IPS-20b (cell line): ENCODE data around the gene SH3PXD2A.
"Not testable (repeated sequence)": the region's sequence is repeated elsewhere in the genome, so short reads cannot be mapped to it uniquely, and the experiment has no call there.

Source experiments
- H3K27ac ChIP-seq: one replicate; pipeline ENCODE4 v1.5.1; 2013; ENCODE audit warnings: low read length
- H3K27me3 ChIP-seq: 2 replicates; pipeline ENCODE4 v1.6.1; 2013; ENCODE audit warnings: mild to moderate bottlenecking, low read length, inconsistent platforms; ENCODE audit not compliant: insufficient read depth
- H3K36me3 ChIP-seq: 2 replicates; pipeline ENCODE4 v1.6.1; 2013; ENCODE audit warnings: low read depth, mild to moderate bottlenecking, inconsistent platforms, low read length, moderate library complexity; ENCODE audit not compliant: insufficient read depth
- H3K4me1 ChIP-seq: 2 replicates; pipeline ENCODE4 v1.6.1; 2013; ENCODE audit warnings: mild to moderate bottlenecking, control low read depth, inconsistent platforms, low read length, moderate library complexity; ENCODE audit not compliant: insufficient read depth
- H3K4me3 ChIP-seq: 2 replicates; pipeline ENCODE4 v1.5.1; 2013; ENCODE audit warnings: mild to moderate bottlenecking, low read length, inconsistent platforms
- H3K9ac ChIP-seq: 2 replicates; pipeline ENCODE4 v1.6.1; 2013; ENCODE audit warnings: low read depth, mild to moderate bottlenecking, inconsistent platforms, low read length, moderate library complexity
- H3K9me3 ChIP-seq: 2 replicates; pipeline ENCODE4 v1.6.1; 2013; ENCODE audit warnings: mild to moderate bottlenecking, low read depth, low read length, inconsistent platforms; ENCODE audit not compliant: insufficient read depth

SH3PXD2A gene

DNA sequence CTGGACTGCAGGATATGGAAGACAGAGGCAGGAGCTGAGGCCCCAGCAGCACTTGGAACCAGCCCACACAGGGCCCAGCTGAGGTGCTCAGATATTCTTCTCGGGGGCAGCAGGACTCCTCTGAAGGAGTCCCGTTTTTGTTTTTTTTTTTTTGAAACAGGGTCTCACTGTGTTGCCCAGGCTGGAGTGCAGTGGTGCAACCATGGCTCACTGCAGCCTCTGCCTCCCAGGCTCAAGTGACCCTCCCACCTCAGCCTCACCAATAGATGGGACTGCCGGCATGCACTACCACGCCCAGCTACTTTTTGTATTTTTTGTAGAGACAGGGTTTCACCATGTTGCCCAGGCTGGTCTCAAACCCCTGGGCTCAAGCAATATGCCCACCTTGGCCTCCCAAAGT is 124.3 kb downstream of the SH3PXD2A start:
- H3K9me3 ChIP-seq, H3K27ac ChIP-seq, H3K27me3 ChIP-seq, H3K36me3 ChIP-seq, H3K4me3 ChIP-seq, H3K9ac ChIP-seq: not testable (repeated sequence)
- H3K4me1 ChIP-seq, result peaks cover 24% of the 10 kb centered on the region

DNA sequence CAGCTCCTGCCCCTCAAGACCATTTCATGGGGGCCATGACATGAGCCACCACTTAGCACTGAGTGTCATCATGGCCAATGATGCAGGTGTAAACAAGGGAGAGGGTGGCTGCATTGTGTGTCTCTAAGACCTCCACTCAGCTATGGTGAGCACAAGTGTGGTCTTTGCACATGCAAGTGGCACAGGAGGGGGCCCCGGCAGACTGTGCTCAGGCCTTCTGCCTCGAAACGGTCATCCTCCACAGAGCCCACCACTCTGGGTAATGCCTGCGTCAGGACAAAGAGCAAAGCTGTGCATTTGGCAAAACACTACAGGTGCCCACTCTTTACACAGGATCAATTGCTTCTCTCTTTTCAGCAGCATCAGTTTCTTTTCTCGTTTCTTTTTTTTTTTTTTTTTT is 125.5 kb downstream of the SH3PXD2A start:
- no peak overlapping the region for H3K4me3 ChIP-seq
- H3K4me1 ChIP-seq, result peaks cover 24% of the 10 kb centered on the region
- H3K27ac ChIP-seq, result no peak overlapping the region
- no peaks in the 10 kb centered on the region for H3K9me3 ChIP-seq
- no peaks in the 10 kb centered on the region for H3K36me3 ChIP-seq
- no peaks in the 10 kb centered on the region for H3K27me3 ChIP-seq
- H3K9ac ChIP-seq, result no peak overlapping the region

DNA sequence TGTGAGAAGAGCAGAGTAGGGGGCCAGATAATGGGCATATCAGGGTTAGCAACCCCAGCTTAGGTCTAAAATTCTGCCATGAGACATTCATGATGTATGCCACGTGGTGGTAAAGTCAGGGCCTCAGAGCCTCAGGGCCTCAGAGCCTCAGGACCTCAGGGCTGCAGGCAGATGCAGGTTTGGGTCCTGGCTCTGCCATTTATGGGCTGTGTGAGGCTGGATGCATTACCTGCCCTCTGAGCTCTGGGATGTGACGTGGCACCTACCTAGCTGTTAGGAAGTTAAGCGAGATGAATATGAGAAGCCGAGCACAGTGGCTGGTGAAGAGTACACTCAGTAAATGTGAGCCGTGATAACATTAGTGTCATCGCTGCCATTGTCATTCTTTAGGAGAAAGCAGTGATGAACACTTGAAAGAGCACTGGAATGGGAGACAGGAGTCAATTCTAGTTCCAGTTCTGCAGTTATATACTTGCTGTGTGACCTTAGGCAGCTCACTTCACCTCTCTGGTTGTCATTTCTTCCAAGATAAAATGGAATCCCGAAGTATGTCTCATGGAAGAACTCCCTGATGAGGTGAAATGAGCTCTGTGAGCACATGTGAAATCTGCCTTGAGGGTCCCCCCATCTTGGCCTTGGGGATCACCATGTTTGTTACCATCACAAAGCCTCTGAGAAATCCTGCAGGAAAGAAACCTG is 127.2 kb downstream of the SH3PXD2A start:
- Histone ChIP-seq H3K9ac (no peak overlapping the region), H3K4me1 (peaks cover 21% of the 10 kb centered on the region), H3K4me3 (no peak overlapping the region), H3K27me3 (no peaks in the 10 kb centered on the region), H3K9me3 (no peaks in the 10 kb centered on the region), H3K36me3 (no peaks in the 10 kb centered on the region), H3K27ac (no peak overlapping the region)

DNA sequence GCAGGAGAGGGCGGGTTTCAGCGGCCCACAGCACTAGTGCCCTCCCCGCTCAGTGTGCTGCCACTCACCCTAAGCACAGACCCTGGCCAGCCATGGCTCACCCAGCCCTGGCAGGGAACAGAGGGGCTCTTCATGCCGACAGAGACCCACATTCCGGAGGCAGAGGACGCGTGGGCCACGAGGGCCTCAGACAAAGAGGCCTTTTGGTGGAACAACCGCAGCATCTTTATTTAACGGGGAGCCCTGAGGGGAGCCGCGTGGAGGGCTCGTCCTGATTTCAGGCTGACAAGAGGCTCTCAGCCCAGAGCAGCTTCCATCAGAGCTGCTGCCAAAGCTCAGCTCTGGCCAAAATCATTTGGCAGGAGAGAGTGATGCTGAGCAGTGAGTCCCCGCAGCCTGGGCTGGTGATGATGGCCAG is 127.8 kb downstream of the SH3PXD2A start:
- no peak overlapping the region for H3K27ac ChIP-seq
- no peaks in the 10 kb centered on the region for H3K27me3 ChIP-seq
- H3K36me3 ChIP-seq, result no peaks in the 10 kb centered on the region
- no peak overlapping the region for H3K9ac ChIP-seq
- H3K9me3 ChIP-seq, result no peaks in the 10 kb centered on the region
- H3K4me1 ChIP-seq, result peaks cover 16% of the 10 kb centered on the region
- no peak overlapping the region for H3K4me3 ChIP-seq

DNA sequence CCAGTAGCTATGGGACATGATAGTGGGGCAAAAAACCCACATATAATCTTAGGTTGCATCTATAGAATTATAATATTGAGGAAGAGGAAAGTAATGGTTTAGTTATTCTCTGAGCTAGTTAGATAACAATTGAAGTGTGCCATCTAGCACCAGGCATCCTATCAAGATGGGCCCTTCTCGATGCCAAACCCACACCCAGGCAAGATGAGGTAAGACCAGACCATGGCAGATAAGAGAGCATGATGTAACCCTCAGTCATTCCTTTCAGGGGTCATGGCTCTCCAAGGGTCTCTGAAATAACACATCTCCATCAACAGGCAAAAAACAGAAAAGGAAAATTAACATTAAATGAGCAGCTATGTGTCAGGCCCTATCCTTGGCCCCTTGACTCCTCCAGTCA is 128.7 kb downstream of the SH3PXD2A start:
- Histone ChIP-seq H3K9ac (no peak overlapping the region), H3K9me3 (no peaks in the 10 kb centered on the region), H3K27me3 (no peaks in the 10 kb centered on the region), H3K36me3 (no peaks in the 10 kb centered on the region), H3K4me1 (peaks cover 13% of the 10 kb centered on the region), H3K27ac (no peak overlapping the region), H3K4me3 (no peak overlapping the region)

DNA sequence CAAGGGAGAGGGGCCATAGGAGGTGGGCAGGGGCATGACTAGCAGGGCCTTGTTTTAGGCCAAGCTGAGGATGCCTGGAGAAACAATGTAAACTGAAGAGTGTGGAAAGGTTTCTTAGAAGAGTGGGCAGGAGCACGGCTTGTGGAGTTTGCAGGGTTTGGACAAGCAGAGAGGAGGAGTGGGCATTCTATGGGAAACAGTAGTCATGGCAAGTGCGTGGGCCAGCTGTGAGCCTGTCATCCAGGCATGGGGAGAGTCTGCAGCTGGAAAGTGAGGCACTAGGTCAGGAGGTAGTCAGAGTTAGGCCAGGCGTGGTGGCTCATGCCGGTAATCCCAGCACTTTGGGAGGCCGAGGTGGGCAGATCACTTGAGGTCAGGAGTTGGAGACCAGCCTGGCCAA is 130.1 kb downstream of the SH3PXD2A start:
- no peaks in the 10 kb centered on the region for H3K9me3 ChIP-seq
- H3K27ac ChIP-seq, result no peak overlapping the region
- H3K9ac ChIP-seq, result no peak overlapping the region
- H3K4me1 ChIP-seq, result peaks cover 9% of the 10 kb centered on the region; the same call in 1 of the 2 replicates
- H3K4me3 ChIP-seq, result no peak overlapping the region
- H3K36me3 ChIP-seq, result no peaks in the 10 kb centered on the region
- no peaks in the 10 kb centered on the region for H3K27me3 ChIP-seq

DNA sequence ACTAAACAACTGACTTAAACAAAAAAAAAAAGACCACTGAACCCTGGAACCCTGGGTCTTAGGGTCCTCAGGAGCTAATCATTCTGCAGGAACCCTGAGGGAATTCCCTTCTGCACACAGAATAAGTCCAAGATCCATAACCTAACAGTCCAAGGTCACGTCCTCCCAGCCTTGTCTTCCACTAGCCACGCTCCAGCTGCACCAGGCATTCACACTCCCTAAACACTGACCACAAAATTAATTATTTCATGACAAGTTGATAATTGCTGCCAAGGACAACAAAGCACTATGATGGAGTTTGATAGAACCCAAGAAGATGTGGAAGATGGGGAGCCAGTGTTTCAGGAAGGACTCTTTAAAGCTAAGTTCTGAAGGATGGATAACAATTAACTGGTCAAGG is 130.6 kb downstream of the SH3PXD2A start:
- Histone ChIP-seq H3K4me1 (peaks cover 5% of the 10 kb centered on the region; the same call in 1 of the 2 replicates), H3K9ac (no peak overlapping the region), H3K27ac (no peak overlapping the region), H3K27me3 (no peaks in the 10 kb centered on the region), H3K4me3 (no peak overlapping the region), H3K9me3 (no peaks in the 10 kb centered on the region), H3K36me3 (no peaks in the 10 kb centered on the region)

DNA sequence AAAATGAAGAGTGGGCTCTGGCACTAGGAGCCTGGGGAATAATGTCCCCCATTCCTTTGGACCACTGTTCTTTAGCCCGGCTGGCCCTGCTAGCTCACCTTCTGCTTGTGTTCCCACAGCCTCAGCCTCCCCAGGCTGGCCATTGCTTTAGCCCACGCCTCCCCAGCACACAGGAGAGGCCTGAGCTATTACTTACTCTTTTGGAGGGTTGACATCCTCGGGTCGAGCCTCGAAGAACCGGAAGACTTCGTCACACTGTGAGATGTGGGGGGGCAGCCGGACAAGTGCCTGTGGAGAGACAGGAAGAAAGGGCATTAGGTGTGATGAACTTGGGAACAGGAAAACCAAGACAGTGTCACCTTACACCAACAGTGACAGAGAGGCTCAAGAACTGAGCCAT is 131.3 kb downstream of the SH3PXD2A start:
- no peak overlapping the region for H3K4me3 ChIP-seq
- no peaks in the 10 kb centered on the region for H3K9me3 ChIP-seq
- no peak overlapping the region for H3K27ac ChIP-seq
- H3K4me1 ChIP-seq, result no peaks in the 10 kb centered on the region
- no peaks in the 10 kb centered on the region for H3K36me3 ChIP-seq
- H3K9ac ChIP-seq, result no peak overlapping the region
- no peaks in the 10 kb centered on the region for H3K27me3 ChIP-seq

DNA sequence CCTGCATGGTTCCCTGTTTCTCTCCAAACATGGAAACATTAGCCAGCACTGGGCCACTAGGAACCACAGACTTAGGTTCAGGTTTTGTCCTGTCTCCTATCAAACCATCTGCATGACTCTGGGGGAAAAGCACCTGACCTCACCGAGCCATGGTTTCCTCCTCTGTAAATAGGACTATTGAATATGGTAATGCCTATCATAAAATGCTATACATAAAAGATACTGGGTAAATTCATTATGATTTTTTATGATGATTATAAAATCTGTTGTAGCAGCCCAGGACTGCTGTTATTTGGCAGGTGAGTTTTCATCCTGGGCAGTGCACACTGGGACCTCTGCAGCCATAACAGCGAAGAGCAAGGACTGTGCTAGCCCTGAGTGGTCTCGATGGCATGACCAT is 131.8 kb downstream of the SH3PXD2A start:
- H3K4me3 ChIP-seq, result no peak overlapping the region
- no peak overlapping the region for H3K27ac ChIP-seq
- H3K4me1 ChIP-seq, result no peaks in the 10 kb centered on the region
- no peaks in the 10 kb centered on the region for H3K9me3 ChIP-seq
- H3K9ac ChIP-seq, result no peak overlapping the region
- no peaks in the 10 kb centered on the region for H3K36me3 ChIP-seq
- H3K27me3 ChIP-seq, result no peaks in the 10 kb centered on the region

DNA sequence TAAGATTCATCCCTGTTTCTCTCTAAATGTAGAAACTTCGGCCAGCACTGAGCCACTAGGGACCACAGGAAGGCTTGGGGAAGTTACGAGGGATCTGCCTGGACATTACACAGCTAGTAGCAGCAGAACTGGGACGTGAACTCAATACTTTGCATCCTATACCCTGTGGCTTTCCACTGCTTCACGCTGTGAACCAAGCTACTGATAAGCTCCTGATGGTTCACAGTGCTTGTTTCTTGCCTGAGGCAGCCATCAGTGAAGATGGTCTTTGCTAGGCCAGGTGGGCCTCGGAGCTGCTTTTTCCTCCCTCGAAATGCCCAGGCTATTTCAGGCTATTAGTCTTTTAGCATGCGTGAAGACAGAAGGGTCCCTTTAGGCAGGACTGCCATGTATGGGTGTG is 132.7 kb downstream of the SH3PXD2A start:
- Histone ChIP-seq H3K36me3 (no peaks in the 10 kb centered on the region), H3K9ac (no peak overlapping the region), H3K4me3 (no peak overlapping the region), H3K27ac (no peak overlapping the region), H3K27me3 (no peaks in the 10 kb centered on the region), H3K4me1 (no peaks in the 10 kb centered on the region), H3K9me3 (no peaks in the 10 kb centered on the region)

DNA sequence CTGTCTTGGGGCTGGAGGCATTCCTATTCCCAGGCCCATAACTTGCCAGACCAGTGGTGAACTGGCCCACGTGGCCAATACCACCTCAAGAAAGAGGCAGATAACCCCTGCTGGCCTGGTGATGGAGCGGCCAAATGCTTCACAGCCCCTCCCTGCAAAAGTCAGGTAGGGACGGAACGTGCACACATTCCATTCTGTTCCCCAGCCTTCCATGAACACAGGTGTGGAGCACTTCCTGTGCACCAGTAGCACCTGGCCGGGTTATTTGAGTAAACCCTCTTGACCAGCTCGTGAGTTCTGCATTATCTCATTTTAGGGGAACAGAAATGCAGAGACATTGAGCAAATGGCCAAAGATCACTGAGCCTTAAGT is 134.4 kb downstream of the SH3PXD2A start:
- Histone ChIP-seq H3K4me3 (no peak overlapping the region), H3K9ac (no peak overlapping the region), H3K9me3 (no peaks in the 10 kb centered on the region), H3K4me1 (no peaks in the 10 kb centered on the region), H3K27ac (no peak overlapping the region), H3K36me3 (no peaks in the 10 kb centered on the region), H3K27me3 (no peaks in the 10 kb centered on the region)

DNA sequence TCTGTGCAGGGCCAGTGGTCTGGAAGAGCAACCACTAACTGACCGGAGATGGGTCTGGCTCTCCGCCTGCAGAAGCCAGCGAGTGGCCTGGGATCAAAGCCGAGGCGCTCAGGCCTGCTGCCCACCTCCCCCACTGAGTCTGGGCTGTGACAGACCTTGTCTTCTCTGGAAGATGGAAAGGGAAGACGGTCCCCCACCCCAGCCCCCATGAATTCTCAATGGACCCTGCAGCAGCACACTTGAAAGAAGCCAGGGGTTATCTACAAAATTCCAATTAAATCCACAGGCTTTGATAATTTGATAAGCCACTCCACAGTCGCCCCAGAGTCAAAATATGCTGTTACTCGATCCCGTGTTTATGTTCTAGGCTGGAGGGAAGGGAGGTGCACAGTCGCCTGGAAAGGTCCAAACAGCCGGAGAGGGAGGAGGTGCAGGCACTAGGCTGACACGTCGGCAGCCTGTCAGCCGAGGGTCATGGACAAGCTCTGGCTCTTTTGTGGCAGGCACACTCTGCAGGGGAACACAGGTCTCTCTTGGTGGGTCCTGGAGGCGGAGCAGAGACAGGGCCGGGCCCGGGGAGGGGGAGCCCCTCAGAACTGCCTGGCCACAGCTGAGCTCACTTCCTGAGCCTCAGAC is 134.9 kb downstream of the SH3PXD2A start:
- Histone ChIP-seq H3K27ac (no peak overlapping the region), H3K27me3 (no peaks in the 10 kb centered on the region), H3K36me3 (no peaks in the 10 kb centered on the region), H3K9ac (no peak overlapping the region), H3K9me3 (no peaks in the 10 kb centered on the region), H3K4me1 (no peaks in the 10 kb centered on the region), H3K4me3 (no peak overlapping the region)
